ENCODE results near the gene ALG9. TPM values are rescaled to one million over a fixed set of nuclear protein-coding genes. Genes with fewer than 3 reads are reported as not detected.

Gene ALG9
- total and polyA plus RNA-seq, 10 of the 15 experiments (the other 5 are each of a cell fraction or from before 2014, with no cell fraction given): 10.8 to 41.6 (median 25.5) TPM

DNA sequence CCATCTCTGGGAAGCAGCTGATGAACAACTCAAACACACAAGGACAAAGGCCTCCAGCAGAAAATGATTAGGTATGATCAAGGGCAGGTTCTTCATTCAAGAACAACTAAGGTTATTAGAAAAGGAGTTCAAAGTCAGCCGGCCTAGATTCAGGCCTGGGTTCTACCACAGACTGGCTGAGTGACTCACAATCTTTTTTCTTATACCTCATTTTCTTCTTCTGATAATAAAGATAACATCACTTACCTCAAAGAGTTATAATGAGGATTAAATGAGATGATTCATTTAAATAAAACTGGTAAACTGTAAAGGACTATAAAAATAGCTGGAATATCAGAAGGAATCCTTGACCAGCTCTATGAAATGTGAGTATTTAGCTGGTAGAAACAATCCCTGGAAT lies 55.9 kb downstream of the ALG9 start:
- Histone ChIP-seq H3K4me2 (ENCODE audit: control insufficient read depth, insufficient read depth) (no peak overlapping the region), H3K9ac (ENCODE audit: control insufficient read depth, insufficient read depth, low read length) (no peak overlapping the region), H3K4me3 (no peak overlapping the region), H3K36me3 (ENCODE audit: control insufficient read depth in 2 of 2, insufficient read depth in 2 of 2, low read length in 1 of 2) (peaks cover 0 to 8% of the 10 kb centered on the region in 2 experiments; a peak in 1 of 4 replicates), H3K9me3 (replicated peaks; ENCODE audit: control insufficient read depth, insufficient read depth, low read length) (no peaks in the 10 kb centered on the region), H2AFZ (ENCODE audit: control insufficient read depth, low read depth, low read length) (no peak overlapping the region), H3K27ac (ENCODE audit: control insufficient read depth, insufficient read depth) (no peak overlapping the region), H3K4me1 (ENCODE audit: control insufficient read depth, insufficient read depth, low read length) (no peaks in the 10 kb centered on the region), H3K79me2 (ENCODE audit: control insufficient read depth, insufficient read depth, low read length) (no peaks in the 10 kb centered on the region), H4K20me1 (ENCODE audit: control insufficient read depth, insufficient read depth) (no peaks in the 10 kb centered on the region), H3K27me3 (replicated peaks in 1 of 2; ENCODE audit: control insufficient read depth in 2 of 2, insufficient read depth in 2 of 2, low read length in 1 of 2) (no peaks in the 10 kb centered on the region)
- FAIRE-seq: no peak
- no TSS peak for BruUV-seq (replicated peaks)
- SMC1A ChIA-PET (ENCODE audit: uncharacterized antibody, unreplicated experiment): interaction anchor here (1.0 to 1.4 kb wide), 3 partner anchors 13 to 39 kb away, joined by 3 read pairs; no protein-coding TSS in a partner anchor
- CTCF ChIA-PET: no interaction called here
- RAD21 ChIA-PET (ENCODE audit: unreplicated experiment): interaction anchor here (1.6 kb wide), 1 partner anchor 228 kb away, joined by 3 read pairs; no protein-coding TSS in a partner anchor
- no peak for ATAC-seq
- 90% methylated on average over 1 of the region's 1 CpG for WGBS (ENCODE audit: insufficient coverage, insufficient replicate concordance, low lambda C conversion rate, missing lambda C conversion rate)
- TF ChIP-seq TARDBP (IDR thresholded peaks at IDR 0.05; ENCODE audit: borderline replicate concordance): no peak
- TF ChIP-seq, protein P1, sequence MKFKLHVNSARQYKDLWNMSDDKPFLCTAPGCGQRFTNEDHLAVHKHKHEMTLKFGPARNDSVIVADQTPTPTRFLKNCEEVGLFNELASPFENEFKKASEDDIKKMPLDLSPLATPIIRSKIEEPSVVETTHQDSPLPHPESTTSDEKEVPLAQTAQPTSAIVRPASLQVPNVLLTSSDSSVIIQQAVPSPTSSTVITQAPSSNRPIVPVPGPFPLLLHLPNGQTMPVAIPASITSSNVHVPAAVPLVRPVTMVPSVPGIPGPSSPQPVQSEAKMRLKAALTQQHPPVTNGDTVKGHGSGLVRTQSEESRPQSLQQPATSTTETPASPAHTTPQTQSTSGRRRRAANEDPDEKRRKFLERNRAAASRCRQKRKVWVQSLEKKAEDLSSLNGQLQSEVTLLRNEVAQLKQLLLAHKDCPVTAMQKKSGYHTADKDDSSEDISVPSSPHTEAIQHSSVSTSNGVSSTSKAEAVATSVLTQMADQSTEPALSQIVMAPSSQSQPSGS (IDR thresholded peaks at IDR 0.05; ENCODE audit: low read length): no peak
- TF ChIP-seq, protein P2, sequence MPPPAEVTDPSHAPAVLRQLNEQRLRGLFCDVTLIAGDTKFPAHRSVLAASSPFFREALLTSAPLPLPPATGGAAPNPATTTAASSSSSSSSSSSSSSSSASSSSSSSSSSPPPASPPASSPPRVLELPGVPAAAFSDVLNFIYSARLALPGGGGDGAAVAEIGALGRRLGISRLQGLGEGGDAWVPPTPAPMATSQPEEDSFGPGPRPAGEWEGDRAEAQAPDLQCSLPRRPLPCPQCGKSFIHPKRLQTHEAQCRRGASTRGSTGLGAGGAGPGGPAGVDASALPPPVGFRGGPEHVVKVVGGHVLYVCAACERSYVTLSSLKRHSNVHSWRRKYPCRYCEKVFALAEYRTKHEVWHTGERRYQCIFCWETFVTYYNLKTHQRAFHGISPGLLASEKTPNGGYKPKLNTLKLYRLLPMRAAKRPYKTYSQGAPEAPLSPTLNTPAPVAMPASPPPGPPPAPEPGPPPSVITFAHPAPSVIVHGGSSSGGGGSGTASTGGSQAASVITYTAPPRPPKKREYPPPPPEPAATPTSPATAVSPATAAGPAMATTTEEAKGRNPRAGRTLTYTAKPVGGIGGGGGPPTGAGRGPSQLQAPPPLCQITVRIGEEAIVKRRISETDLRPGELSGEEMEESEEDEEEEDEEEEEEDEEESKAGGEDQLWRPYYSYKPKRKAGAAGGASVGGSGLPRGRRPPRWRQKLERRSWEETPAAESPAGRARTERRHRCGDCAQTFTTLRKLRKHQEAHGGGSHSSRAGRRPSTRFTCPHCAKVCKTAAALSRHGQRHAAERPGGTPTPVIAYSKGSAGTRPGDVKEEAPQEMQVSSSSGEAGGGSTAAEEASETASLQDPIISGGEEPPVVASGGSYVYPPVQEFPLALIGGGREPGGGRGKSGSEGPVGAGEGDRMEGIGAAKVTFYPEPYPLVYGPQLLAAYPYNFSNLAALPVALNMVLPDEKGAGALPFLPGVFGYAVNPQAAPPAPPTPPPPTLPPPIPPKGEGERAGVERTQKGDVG (CRISPR knock-in tag; IDR thresholded peaks at IDR 0.05): no peak
- TF ChIP-seq, protein P3, sequence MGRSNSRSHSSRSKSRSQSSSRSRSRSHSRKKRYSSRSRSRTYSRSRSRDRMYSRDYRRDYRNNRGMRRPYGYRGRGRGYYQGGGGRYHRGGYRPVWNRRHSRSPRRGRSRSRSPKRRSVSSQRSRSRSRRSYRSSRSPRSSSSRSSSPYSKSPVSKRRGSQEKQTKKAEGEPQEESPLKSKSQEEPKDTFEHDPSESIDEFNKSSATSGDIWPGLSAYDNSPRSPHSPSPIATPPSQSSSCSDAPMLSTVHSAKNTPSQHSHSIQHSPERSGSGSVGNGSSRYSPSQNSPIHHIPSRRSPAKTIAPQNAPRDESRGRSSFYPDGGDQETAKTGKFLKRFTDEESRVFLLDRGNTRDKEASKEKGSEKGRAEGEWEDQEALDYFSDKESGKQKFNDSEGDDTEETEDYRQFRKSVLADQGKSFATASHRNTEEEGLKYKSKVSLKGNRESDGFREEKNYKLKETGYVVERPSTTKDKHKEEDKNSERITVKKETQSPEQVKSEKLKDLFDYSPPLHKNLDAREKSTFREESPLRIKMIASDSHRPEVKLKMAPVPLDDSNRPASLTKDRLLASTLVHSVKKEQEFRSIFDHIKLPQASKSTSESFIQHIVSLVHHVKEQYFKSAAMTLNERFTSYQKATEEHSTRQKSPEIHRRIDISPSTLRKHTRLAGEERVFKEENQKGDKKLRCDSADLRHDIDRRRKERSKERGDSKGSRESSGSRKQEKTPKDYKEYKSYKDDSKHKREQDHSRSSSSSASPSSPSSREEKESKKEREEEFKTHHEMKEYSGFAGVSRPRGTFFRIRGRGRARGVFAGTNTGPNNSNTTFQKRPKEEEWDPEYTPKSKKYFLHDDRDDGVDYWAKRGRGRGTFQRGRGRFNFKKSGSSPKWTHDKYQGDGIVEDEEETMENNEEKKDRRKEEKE (IDR thresholded peaks at IDR 0.05): no peak
- no peak for TF ChIP-seq IKZF1 (conservative IDR thresholded peaks at IDR 0.05)
- TF ChIP-seq POLR2AphosphoS2 (IDR thresholded peaks at IDR 0.05; ENCODE audit: low read depth, low read length): no peak
- TF ChIP-seq, protein P4, sequence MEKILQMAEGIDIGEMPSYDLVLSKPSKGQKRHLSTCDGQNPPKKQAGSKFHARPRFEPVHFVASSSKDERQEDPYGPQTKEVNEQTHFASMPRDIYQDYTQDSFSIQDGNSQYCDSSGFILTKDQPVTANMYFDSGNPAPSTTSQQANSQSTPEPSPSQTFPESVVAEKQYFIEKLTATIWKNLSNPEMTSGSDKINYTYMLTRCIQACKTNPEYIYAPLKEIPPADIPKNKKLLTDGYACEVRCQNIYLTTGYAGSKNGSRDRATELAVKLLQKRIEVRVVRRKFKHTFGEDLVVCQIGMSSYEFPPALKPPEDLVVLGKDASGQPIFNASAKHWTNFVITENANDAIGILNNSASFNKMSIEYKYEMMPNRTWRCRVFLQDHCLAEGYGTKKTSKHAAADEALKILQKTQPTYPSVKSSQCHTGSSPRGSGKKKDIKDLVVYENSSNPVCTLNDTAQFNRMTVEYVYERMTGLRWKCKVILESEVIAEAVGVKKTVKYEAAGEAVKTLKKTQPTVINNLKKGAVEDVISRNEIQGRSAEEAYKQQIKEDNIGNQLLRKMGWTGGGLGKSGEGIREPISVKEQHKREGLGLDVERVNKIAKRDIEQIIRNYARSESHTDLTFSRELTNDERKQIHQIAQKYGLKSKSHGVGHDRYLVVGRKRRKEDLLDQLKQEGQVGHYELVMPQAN (conservative IDR thresholded peaks at IDR 0.05): no peak
- no peak for TF ChIP-seq KLF5 (IDR thresholded peaks at IDR 0.05; ENCODE audit: partially characterized antibody)
- TF ChIP-seq JUND (IDR thresholded peaks at IDR 0.05; ENCODE audit: low read depth, low read length): no peak
- in situ Hi-C loops (cut with MboI) (no loop called here), intact Hi-C loops (cut with micrococcal nuclease; ENCODE audit: unreplicated experiment) (no loop called here)
- POLR2A ChIA-PET: no interaction called here
- DNase-seq (ENCODE audit: low read depth, low spot score): no peak

Measured in GM12878 (cell line).